Ascending aorta (tissue), 2 donors: ENCODE measurements around the gene STK11IP. TPM values are rescaled to one million over a fixed set of nuclear protein-coding genes. Genes with fewer than 3 reads are reported as not detected.

Source experiments
- DNase-seq, 2 donors: peaks; one replicate each; pipeline ENCODE4 v3.0.0-alpha.2; 2019; ENCODE audit warnings: low spot score in 2 of 2
- H3K27ac ChIP-seq, 2 donors: fragments of 200-600 bp; sonication (generic); one replicate each; pipeline ENCODE4 v1.5.1; 2016 to 2017; ENCODE audit warnings: mild to moderate bottlenecking in 1 of 2
- H3K27me3 ChIP-seq: fragments of 200-600 bp; sonication (generic); one replicate; pipeline ENCODE4 v1.5.1; 2017
- H3K36me3 ChIP-seq, 2 donors: fragments of 200-600 bp; sonication (generic); one replicate each; pipeline ENCODE4 v1.5.1; 2016
- H3K4me1 ChIP-seq, 2 donors: fragments of 200-600 bp; sonication (generic); one replicate each; pipeline ENCODE4 v1.5.1; 2016 to 2017; ENCODE audit warnings: mild to moderate bottlenecking in 1 of 2
- H3K4me3 ChIP-seq, 2 donors: fragments of 200-600 bp; sonication (generic); one replicate each; pipeline ENCODE4 v1.5.1; 2016 to 2017; ENCODE audit warnings: mild to moderate bottlenecking in 1 of 2
- H3K9me3 ChIP-seq, 2 donors: fragments of 200-600 bp; sonication (generic); one replicate each; pipeline ENCODE4 v1.5.1; 2016
- intact Hi-C: fragments of 100-400 bp; cut with DNase I; formaldehyde crosslinking; loops from one replicate; pipeline ENCODE4 v1.15.1; 2023
- total RNA-seq: library from RNA; depleted of rRNA; stranded (reverse); fragments of >200 nt; gene quantifications from one replicate; pipeline ENCODE4 v1.1.0, GENCODE V29; 2016
- TF ChIP-seq, protein P1 (sequence below), 3 experiments: fragments of 200-600 bp in 2 of 3; fragments of 450-650 bp in 1 of 3; sonication (generic) in 2 of 3; IDR thresholded peaks; one replicate each; pipeline ENCODE4 v1.5.1; 2016 to 2019; ENCODE audit warnings: antibody characterized with exemption in 3 of 3, mild to moderate bottlenecking in 1 of 3, moderate library complexity in 1 of 3

The STK11IP gene
- total RNA-seq, 1 donor from 2014 or later = 138 TPM

DNA sequence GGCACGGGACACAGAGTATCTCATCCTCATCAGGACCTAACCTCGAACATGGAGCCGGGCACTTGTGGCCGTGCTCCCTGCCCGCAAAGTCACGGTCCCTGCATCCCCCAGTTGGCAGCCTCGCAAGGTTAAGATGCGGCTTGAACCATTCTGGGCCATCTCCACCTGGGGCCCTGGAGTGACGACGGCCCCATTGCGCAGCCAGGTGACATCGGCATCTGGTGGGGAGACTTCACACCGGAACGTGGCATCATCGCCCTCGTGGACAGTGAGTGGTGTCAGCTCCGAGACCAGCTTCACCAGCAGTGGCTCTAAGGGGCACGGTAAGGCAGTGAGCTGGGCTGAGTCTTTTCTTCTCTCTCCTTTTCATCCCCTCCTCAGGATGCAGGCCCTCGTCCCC, 41.2 kb upstream of the STK11IP start:
- Histone ChIP-seq H3K27me3 (no peaks in the 10 kb centered on the region), H3K27ac (no peak overlapping the region), H3K36me3 (peaks cover 0 to 18% of the 10 kb centered on the region in 2 donors), H3K9me3 (no peaks in the 10 kb centered on the region), H3K4me1 (peaks cover 6 to 16% of the 10 kb centered on the region in 2 donors), H3K4me3 (no peak overlapping the region)
- TF ChIP-seq, protein P1, sequence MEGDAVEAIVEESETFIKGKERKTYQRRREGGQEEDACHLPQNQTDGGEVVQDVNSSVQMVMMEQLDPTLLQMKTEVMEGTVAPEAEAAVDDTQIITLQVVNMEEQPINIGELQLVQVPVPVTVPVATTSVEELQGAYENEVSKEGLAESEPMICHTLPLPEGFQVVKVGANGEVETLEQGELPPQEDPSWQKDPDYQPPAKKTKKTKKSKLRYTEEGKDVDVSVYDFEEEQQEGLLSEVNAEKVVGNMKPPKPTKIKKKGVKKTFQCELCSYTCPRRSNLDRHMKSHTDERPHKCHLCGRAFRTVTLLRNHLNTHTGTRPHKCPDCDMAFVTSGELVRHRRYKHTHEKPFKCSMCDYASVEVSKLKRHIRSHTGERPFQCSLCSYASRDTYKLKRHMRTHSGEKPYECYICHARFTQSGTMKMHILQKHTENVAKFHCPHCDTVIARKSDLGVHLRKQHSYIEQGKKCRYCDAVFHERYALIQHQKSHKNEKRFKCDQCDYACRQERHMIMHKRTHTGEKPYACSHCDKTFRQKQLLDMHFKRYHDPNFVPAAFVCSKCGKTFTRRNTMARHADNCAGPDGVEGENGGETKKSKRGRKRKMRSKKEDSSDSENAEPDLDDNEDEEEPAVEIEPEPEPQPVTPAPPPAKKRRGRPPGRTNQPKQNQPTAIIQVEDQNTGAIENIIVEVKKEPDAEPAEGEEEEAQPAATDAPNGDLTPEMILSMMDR (IDR thresholded peaks at IDR 0.05) = no peak
- no peak for DNase-seq
- intact Hi-C loops = no loop called here

- H3K9me3 ChIP-seq = no peaks in the 10 kb centered on the region
- intact Hi-C loops = no loop called here
- DNase-seq = no peak
- peaks cover 0 to 24% of the 10 kb centered on the region in 2 donors for H3K36me3 ChIP-seq
- H3K4me1 ChIP-seq = peaks cover 6 to 8% of the 10 kb centered on the region in 2 donors
- H3K27me3 ChIP-seq = no peaks in the 10 kb centered on the region
- H3K27ac ChIP-seq = no peak overlapping the region
- H3K4me3 ChIP-seq = no peak overlapping the region
- TF ChIP-seq, protein P1 (IDR thresholded peaks at IDR 0.05) = no peak
Measured at GRCh38 chr2:219557320-219557719, 40.3 kb upstream of the STK11IP start.

DNA sequence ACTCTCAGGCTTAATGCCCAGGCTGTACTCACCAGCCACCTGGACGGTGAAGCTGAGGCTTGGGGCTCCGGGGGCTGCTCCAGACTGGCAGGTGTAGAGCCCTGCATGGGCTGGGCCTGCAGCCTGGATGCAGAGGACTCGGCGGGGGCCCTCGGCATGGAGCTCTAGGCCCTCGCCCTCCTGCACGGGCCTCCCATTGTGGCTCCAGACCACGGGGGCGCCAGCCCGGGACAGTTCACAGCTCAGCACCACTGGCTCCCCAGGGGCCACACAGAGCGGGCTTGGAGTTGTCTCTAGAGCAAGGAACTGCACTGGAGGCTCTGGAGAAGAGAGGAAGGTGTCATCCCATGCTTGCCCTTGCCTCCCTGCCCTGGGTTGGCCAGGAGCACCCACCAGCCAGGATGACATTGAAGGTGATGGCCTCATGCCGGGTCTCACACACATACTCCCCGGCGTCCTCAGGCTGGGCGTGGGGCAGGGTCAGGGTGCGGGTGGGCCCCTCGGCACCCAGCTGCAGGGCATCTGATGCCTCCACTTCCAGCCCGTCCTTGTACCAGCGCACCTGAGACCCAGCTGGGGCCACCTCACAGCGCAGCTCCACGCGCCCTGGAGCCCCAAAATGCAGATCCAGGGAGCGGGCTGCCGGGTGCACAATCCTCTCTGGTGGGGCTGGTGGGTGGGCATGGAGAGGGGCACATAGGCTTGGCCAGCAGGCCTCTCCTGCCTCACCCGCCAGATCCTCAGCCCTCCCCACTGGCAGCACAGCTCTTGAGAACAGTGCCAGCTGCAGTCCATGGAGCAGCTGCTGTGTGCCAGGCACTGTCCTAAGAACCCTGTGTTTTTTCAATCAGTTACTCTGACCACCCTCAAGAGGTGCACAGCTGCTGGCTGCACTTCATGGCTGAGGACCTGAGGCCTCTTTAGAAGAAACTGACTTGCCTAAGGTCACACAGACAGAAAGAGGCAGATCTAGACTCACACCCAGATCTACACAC, 39.6 kb upstream of the STK11IP start:
- intact Hi-C loops = no loop called here
- Histone ChIP-seq H3K27me3 (no peaks in the 10 kb centered on the region), H3K4me1 (peaks cover 1 to 4% of the 10 kb centered on the region in 2 donors), H3K9me3 (no peaks in the 10 kb centered on the region), H3K27ac (no peak overlapping the region), H3K36me3 (peaks cover 4 to 32% of the 10 kb centered on the region in 2 donors), H3K4me3 (no peak overlapping the region)
- TF ChIP-seq, protein P1 (IDR thresholded peaks at IDR 0.05) = no peak
- no peak for DNase-seq

DNA sequence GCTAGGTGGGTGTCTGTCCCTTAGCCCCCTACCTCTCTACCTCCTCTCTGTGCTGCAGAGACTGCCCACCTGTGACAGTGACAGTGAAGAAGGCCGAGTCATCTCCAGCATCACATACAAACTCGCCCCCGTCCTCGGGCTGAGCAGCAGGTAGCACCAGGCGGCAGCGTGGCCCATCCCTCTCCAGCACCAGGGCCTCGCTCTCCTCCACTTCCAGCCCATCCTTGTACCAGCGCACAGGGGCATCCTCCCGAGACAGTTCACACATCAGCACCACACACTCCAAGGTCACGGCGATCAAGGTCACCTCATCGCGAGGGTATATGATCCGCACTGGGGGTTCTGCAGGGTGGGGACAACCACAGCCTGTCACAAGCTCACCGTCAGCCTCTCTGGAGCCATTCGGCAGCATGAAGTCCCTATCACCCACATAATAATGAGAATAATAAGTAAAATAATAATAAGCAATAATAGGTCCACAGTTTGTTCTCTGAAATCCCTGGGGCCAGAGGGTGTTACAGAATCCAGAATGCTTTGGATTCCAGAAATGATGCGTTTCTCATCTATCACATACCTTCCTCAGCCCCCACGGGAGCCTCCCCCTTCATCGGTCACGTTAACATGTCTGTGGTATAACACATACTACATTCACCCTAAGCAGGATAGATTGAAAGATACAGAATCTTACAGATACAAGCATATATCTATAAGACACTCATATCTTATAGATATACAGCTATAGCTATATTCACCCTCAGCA, 38.3 kb upstream of the STK11IP start:
- intact Hi-C loops = no loop called here
- Histone ChIP-seq H3K4me3 (no peak overlapping the region), H3K27me3 (no peaks in the 10 kb centered on the region), H3K4me1 (no peaks in the 10 kb centered on the region), H3K36me3 (peaks cover 16 to 43% of the 10 kb centered on the region in 2 donors), H3K27ac (no peak overlapping the region), H3K9me3 (no peaks in the 10 kb centered on the region)
- DNase-seq = no peak
- TF ChIP-seq, protein P1 (IDR thresholded peaks at IDR 0.05) = no peak

GRCh38 chr2:219560037-219560892, 37.4 kb upstream of the STK11IP start:
- TF ChIP-seq, protein P1 (IDR thresholded peaks at IDR 0.05) = peak in 2 of 3 experiments; percentile 83 to 91
- DNase-seq = no peak
- no peaks in the 10 kb centered on the region for H3K27me3 ChIP-seq
- no peak overlapping the region for H3K4me3 ChIP-seq
- intact Hi-C loops = no loop called here
- no peak overlapping the region for H3K27ac ChIP-seq
- peaks cover 18 to 43% of the 10 kb centered on the region in 2 donors for H3K36me3 ChIP-seq
- no peaks in the 10 kb centered on the region for H3K4me1 ChIP-seq
- no peaks in the 10 kb centered on the region for H3K9me3 ChIP-seq
